Medulla oblongata (tissue), 1 donor: ENCODE data around the gene NECTIN1.

ENCODE experiments used
- DNase-seq: peaks from one replicate; pipeline ENCODE4 v3.0.0-alpha.2; 2015; ENCODE audit errors: extremely low spot score

The NECTIN1 gene

GRCh38 chr11:119755356-119756071 is 26.5 kb upstream of the NECTIN1 start:
- DNase-seq: no peak

- DNase-seq: no peak
These were observed 25.8 kb upstream of the NECTIN1 start for GRCh38 chr11:119754656-119755355.

GRCh38 chr11:119754199-119754598 is 25.2 kb upstream of the NECTIN1 start:
- DNase-seq: no peak

GRCh38 chr11:119752946-119753345 is 23.9 kb upstream of the NECTIN1 start:
- no peak for DNase-seq

- DNase-seq: no peak
These were observed 23.4 kb upstream of the NECTIN1 start for GRCh38 chr11:119752345-119752871.

DNA sequence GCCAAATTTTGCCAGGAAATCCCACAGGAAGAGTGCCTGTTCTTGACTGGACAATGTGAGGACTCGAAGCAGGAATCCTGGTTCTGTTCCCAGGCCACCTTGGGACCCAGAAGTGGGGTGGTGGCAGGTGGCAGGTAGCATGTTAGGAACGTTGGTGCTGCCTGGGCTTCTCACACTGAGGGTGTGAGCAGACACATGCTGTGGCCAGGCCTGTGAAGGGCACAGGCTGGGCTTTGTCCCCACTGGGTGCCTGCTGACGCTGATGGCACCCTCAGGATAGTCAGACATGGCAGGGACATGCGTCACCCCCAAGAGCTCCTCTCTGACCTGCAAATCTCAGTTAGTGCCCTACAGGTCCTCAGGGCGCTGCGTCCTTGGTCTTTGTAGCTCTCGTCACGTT is 21.1 kb upstream of the NECTIN1 start:
- no peak for DNase-seq

GRCh38 chr11:119749006-119749565 is 20.1 kb upstream of the NECTIN1 start:
- no peak for DNase-seq

GRCh38 chr11:119747868-119748660 is 19.1 kb upstream of the NECTIN1 start:
- DNase-seq: no peak

GRCh38 chr11:119745776-119746535 is 17.0 kb upstream of the NECTIN1 start:
- no peak for DNase-seq

DNA sequence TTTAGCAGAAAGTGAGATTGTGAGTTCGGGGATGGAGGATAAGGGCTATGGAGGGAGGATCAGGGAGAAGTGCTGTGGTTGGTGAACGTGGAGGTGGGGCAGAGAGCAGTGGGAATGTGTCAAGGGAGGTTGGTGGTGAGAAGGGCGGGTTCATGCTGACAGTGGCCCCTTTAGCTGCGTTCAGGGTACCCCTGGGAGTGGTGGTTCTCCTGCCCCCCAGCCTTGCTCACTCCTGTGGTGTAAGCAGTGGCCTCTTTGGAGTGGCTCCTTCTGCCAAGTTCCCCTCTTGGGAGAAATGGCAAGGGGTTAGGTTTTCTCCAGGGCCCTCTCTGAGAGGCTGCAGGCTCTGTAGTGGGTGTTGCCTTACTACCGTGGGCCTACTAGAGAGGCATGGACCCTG is 16.1 kb upstream of the NECTIN1 start:
- DNase-seq: no peak

DNA sequence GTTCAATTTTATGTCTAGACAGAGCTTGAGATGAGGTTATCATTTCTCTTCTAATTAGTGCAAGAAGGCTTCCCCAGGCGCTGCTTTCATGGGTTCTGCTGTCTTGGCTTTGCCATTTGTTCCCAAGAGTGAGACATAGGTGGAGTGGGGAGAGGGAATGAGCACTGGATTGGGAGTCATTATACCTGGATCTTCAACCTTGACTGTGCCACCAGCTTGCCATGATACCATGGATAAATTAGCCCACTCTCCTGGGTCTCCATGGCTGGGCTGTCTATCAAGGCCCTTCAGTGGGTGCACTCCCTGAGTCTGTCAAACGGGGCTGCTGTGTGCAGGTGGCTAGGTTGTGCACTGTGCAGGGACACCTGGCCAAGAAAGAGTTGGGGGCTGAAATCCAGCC is 15.6 kb upstream of the NECTIN1 start:
- no peak for DNase-seq

- no peak for DNase-seq
These were observed 14.0 kb upstream of the NECTIN1 start for GRCh38 chr11:119743006-119743405.

- no peak for DNase-seq
These were observed 13.4 kb upstream of the NECTIN1 start for GRCh38 chr11:119742263-119742861.

- peak; percentile 80 for DNase-seq
These were observed 12.6 kb upstream of the NECTIN1 start for GRCh38 chr11:119741369-119742262.

DNA sequence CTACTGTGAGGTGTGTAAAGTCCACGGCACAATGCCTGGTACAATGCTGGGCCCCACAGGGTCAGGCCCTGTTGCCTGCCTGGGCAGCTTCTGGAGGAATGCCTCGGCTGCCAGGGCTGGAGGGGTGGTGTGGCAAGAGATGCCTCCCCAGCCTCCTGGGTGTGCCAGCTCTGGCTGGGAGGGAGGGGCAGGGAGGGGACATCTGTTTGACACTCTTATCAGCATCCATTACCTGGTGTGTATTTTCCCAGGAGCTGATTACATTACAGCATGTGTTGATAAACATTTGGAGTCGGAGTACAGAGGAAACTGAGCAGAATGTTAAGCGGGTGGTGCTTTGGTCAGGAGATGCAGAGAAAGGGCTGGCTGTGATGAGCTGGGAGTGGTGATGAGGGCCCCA is 11.0 kb upstream of the NECTIN1 start:
- no peak for DNase-seq

- no peak for DNase-seq
These were observed 10.2 kb upstream of the NECTIN1 start for GRCh38 chr11:119739021-119739703.

DNA sequence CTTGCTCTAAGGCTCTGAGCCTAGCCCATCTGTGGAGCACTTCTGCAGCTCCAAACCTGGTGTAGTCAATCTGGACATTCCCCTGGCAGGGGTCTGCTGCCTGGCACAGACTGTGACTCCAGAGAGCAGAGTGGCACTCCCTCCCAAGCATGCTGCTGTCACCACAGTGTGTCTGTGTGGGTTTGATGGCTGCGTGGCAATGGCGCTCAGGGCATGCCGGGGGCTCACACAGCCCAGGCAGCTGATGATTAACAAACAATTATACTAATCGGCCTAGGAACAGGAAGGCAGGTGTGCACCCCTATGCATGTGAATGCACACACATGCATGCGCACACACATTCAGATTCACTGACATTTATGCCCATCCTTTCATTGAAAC is 9.0 kb upstream of the NECTIN1 start:
- no peak for DNase-seq

DNA sequence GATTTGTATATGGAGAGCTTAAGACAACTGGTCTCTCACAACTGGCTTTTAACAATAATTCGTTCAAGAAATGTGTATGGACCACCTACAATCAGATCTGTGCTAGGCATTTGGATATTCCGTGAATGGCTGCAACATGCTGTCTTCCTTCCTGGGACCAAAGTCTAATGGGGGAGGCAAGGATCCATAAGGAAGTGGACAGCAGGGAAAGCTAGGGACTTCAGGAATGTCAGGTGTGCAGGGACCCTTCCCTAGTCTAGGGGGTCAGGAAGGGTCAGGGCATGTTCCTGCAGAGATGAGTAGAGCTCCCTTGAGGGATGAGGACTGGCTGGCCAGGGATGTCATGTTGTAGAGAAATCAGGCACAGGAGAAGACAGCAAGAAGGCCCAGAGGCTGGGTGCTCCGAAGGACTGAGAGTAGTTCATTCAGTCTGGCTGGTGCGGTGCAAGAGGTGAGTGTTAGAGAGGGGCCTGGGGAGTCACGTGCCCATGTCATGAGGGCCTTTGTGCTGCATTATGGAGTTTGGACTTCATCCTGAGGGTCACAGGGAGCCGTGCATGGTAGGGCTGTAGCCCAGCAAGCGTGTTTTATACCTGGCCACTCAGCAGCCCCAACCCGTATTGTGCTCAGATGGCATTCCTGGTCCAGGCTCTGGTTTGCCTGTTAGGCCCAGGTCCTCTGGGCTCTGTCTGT is 8.5 kb upstream of the NECTIN1 start:
- no peak for DNase-seq

DNA sequence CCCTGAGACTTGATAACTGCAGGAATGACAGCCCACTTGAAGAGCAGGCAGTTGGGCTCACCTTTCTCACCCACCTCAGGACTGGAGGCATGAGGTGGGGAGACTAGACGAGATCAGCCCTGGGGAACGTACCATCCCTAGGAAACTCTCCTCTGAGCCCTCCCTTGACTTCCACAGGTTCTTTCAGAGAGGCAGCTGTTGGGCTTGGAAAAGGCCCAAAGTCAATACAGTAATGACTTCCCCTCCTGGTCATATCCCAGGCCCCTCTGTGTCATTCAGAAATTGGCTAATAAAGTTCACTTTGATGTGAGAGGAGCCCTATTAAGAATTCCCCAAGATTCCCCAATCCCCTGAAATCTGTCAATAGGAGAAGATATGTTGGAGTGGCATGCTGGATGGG is 5.8 kb upstream of the NECTIN1 start:
- no peak for DNase-seq
